ENCODE results near the gene SPECC1.
"Not testable (repeated sequence)": the region's sequence is repeated elsewhere in the genome, so short reads cannot be mapped to it uniquely, and the experiment has no call there.

The SPECC1 gene

DNA sequence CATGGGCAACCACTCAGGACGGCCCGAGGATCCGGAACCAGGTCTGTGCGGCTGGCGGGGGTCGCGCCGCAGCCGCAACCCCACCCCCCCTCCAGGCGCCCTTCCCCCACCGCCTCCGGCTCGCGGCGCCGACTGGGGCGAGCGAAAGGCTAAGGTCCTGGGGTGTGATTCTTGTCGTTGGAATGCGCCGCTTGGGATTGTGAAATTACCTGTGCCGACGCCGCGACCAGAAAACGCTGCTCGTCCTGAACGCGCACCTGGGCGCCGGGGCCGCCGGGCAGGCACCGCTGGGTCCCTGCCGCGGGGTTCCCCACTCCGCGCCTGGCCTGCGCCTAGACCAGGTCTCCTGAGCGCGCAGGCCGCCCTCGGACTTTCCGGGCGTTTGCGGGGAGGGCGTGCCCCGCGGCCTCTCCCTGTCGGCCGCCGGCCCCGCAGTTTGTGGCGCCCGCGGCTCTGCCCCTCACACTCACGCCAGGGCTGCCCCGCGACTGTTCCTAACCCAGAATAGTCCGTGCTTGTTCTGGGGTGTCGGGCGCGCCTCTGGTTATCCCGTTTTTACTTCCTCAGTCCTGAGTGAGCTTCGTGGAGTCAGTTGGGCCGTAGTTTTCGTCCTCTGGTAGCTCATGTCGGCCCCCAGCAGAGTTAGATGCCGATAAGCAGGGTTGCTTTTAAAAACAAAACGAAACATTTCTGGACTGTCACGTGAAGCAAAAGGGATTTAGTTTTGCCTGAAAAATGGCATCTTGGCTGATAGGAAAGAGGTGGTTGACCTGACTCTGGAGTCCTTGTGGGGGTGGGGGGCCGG, 147.2 kb downstream of the SPECC1 start:
- Histone ChIP-seq H3K4me1 (ENCODE audit: control insufficient read depth, insufficient read depth, low read length, unreplicated experiment) (no peaks in the 10 kb centered on the region), H2AFZ (ENCODE audit: low read length, unreplicated experiment) (peak overlapping the region; percentile 47), H3K36me3 (ENCODE audit: insufficient read depth, low read length) (no peaks in the 10 kb centered on the region), H3K27ac (ENCODE audit: low read depth, low read length) (peak overlapping the region; percentile 30; the same call in 1 of the 2 replicates), H3K79me2 (ENCODE audit: control insufficient read depth, insufficient read depth, low read length, unreplicated experiment) (peaks cover 19% of the 10 kb centered on the region), H3K27me3 (ENCODE audit: insufficient read depth, low read length) (no peaks in the 10 kb centered on the region), H3K4me3 (ENCODE audit: low read depth, low read length) (peak overlapping the region; percentile 84)

DNA sequence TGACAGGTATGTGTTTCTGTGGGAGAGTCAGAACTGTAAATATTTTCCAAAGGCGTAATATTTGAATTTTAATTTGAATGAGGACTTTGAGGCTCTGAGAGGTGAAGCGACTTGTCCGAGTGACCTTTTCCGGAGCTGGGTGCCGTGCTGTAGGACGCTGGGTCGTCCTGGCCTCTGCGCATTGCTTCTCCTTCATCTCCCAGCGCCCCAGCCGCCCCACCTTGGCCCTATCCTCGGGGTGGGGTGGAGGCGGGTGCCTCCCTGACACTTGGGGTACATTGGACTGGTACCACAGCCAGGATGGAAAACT, 147.8 kb downstream of the SPECC1 start:
- Histone ChIP-seq H3K79me2 (ENCODE audit: control insufficient read depth, insufficient read depth, low read length, unreplicated experiment) (peaks cover 19% of the 10 kb centered on the region), H3K27ac (ENCODE audit: low read depth, low read length) (no peak overlapping the region), H3K36me3 (ENCODE audit: insufficient read depth, low read length) (no peaks in the 10 kb centered on the region), H2AFZ (ENCODE audit: low read length, unreplicated experiment) (peak overlapping the region; percentile 47), H3K4me3 (ENCODE audit: low read depth, low read length) (peak overlapping the region; percentile 84), H3K4me1 (ENCODE audit: control insufficient read depth, insufficient read depth, low read length, unreplicated experiment) (no peaks in the 10 kb centered on the region), H3K27me3 (ENCODE audit: insufficient read depth, low read length) (no peaks in the 10 kb centered on the region)

DNA sequence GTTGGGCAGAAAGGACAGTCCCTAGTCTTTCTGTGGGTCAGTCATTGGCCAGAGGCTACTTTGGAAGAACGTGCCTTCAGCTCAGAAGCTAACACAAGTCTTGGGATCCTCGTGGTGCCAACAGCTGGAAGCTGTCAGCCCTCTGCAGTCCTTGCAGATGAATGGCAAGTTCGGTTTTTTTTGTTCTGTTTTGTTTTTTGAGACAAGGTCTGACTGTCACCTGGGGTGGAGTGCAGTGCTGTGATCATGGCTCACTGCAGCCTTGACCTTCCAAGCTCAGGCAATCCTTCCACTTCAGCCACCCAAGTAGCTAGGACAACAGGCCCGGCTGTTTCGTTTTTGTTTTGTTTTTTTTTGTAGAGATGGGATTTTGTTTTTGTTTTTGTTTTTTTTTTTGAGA, 149.4 kb downstream of the SPECC1 start:
- no peak overlapping the region for H3K27ac ChIP-seq (ENCODE audit: low read depth, low read length)
- no peaks in the 10 kb centered on the region for H3K4me1 ChIP-seq (ENCODE audit: control insufficient read depth, insufficient read depth, low read length, unreplicated experiment)
- H3K36me3 ChIP-seq (ENCODE audit: insufficient read depth, low read length), result no peaks in the 10 kb centered on the region
- no peaks in the 10 kb centered on the region for H3K27me3 ChIP-seq (ENCODE audit: insufficient read depth, low read length)
- no peak overlapping the region for H2AFZ ChIP-seq (ENCODE audit: low read length, unreplicated experiment)
- H3K79me2 ChIP-seq (ENCODE audit: control insufficient read depth, insufficient read depth, low read length, unreplicated experiment), result peaks cover 19% of the 10 kb centered on the region
- no peak overlapping the region for H3K4me3 ChIP-seq (ENCODE audit: low read depth, low read length)

DNA sequence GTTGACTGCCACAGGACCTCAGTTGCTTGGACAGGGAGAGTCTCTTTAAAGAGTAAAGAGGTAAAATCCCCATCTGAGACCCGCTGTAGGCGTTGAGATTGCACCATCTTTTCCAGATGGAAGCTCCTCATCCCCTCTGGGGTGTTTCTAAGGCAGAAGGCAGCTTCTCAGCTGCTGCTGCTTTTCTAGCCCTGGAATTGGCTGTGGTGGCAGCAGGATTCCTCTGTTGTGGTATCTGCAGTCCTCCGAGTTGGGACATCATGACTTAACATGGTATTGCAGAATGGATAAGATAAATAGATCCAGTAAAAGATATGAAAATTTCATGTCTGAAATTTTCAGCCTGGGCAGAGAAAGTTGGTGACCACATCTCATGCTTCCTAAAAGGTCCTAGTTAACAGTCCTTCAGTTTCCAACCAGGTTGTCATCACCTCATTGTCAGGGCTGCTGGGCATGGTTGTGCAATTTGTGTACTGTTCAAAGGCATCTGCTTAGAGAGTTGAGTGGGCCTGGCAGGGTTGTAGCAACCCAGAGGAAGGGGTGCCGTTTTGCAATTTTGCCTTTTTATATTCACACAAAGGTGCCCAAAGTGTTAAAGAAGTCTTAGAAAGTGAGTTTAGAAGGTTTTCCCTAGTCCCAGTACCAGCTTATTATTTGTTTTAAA, 150.4 kb downstream of the SPECC1 start:
- Histone ChIP-seq H3K4me1 (ENCODE audit: control insufficient read depth, insufficient read depth, low read length, unreplicated experiment) (no peaks in the 10 kb centered on the region), H3K4me3 (ENCODE audit: low read depth, low read length) (no peak overlapping the region), H3K27ac (ENCODE audit: low read depth, low read length) (no peak overlapping the region), H3K36me3 (ENCODE audit: insufficient read depth, low read length) (no peaks in the 10 kb centered on the region), H2AFZ (ENCODE audit: low read length, unreplicated experiment) (no peak overlapping the region), H3K27me3 (ENCODE audit: insufficient read depth, low read length) (no peaks in the 10 kb centered on the region), H3K79me2 (ENCODE audit: control insufficient read depth, insufficient read depth, low read length, unreplicated experiment) (peaks cover 19% of the 10 kb centered on the region)

DNA sequence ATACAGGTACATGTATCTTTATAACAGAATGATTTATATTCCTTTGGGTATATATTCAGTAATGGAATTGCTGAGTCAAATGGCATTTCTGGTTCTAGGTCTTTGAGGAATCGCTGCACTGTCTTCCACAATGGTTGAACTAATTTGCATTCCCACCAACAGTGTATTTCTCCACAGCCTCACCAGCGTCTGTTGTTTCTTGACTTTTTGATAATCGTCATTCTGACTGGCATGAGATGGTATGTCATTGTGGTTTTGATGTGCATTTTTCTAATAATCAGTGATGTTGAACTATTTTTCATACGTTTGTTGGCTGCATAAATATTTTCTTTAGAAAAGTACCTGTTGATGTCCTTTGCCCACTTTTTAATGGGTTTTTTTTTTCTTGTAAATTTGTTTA, 156.4 kb downstream of the SPECC1 start:
- not testable (repeated sequence) for H3K36me3 ChIP-seq (ENCODE audit: insufficient read depth, low read length); H2AFZ ChIP-seq (ENCODE audit: low read length, unreplicated experiment); H3K27ac ChIP-seq (ENCODE audit: low read depth, low read length); H3K4me1 ChIP-seq (ENCODE audit: control insufficient read depth, insufficient read depth, low read length, unreplicated experiment); H3K27me3 ChIP-seq (ENCODE audit: insufficient read depth, low read length); H3K79me2 ChIP-seq (ENCODE audit: control insufficient read depth, insufficient read depth, low read length, unreplicated experiment); H3K4me3 ChIP-seq (ENCODE audit: low read depth, low read length)

DNA sequence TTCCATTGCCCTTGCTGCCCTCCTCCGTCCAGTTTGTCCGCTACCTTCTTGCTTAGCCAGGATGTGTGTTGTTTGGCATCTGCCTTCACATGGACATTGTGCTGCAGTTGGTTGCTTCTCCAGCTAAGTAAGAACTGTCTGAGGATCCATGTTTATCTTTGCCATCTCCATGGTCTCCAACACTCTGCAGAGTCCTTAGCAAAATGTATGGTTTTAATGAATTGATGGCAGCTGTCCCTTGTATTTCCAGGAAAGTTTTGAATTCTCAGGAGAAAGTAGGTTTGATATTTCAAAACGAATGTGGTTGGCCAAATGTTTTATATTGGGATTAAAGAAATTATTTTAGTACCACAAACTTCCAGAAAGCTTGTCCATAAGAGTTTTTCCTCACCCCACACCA, 160.9 kb downstream of the SPECC1 start:
- Histone ChIP-seq H2AFZ (ENCODE audit: low read length, unreplicated experiment) (no peak overlapping the region), H3K4me3 (ENCODE audit: low read depth, low read length) (no peak overlapping the region), H3K27me3 (ENCODE audit: insufficient read depth, low read length) (no peaks in the 10 kb centered on the region), H3K79me2 (ENCODE audit: control insufficient read depth, insufficient read depth, low read length, unreplicated experiment) (peaks cover 14% of the 10 kb centered on the region), H3K4me1 (ENCODE audit: control insufficient read depth, insufficient read depth, low read length, unreplicated experiment) (peaks cover 24% of the 10 kb centered on the region), H3K36me3 (ENCODE audit: insufficient read depth, low read length) (no peaks in the 10 kb centered on the region), H3K27ac (ENCODE audit: low read depth, low read length) (no peak overlapping the region)

DNA sequence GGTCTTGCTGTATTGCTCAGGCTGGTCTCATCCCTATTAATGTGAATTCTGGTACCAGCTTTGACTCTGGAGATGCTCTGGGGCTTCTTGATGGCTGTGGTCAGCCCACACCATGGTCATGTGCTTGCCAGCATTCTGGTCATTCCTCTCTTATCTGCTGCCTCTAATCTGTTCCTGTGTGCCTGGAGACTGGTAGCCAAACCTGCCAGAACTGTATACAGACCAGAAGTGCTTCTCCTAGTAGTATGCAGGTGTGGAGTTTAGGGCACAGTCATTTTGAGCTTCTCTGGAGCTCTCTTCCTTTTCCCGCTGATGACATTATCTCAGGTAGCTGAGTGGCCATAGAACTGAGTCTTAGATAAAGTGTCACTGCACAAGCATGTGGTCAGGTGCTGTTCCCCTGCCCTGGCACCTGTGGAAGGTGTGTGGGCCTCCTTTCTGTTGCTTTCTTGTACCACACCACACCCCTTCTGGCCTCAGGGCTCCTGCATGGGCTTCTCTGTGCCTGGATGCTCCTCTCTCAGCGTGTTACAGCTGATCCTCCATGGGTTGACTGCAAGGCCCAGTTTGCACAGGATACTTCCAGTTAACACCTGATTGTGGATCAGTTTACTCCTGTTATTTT, 162.7 kb downstream of the SPECC1 start:
- H3K4me3 ChIP-seq (ENCODE audit: low read depth, low read length), result no peak overlapping the region
- H3K27me3 ChIP-seq (ENCODE audit: insufficient read depth, low read length), result no peaks in the 10 kb centered on the region
- H3K27ac ChIP-seq (ENCODE audit: low read depth, low read length), result no peak overlapping the region
- H2AFZ ChIP-seq (ENCODE audit: low read length, unreplicated experiment), result no peak overlapping the region
- H3K4me1 ChIP-seq (ENCODE audit: control insufficient read depth, insufficient read depth, low read length, unreplicated experiment), result peaks cover 26% of the 10 kb centered on the region
- H3K36me3 ChIP-seq (ENCODE audit: insufficient read depth, low read length), result no peaks in the 10 kb centered on the region
- peaks cover 22% of the 10 kb centered on the region for H3K79me2 ChIP-seq (ENCODE audit: control insufficient read depth, insufficient read depth, low read length, unreplicated experiment)

DNA sequence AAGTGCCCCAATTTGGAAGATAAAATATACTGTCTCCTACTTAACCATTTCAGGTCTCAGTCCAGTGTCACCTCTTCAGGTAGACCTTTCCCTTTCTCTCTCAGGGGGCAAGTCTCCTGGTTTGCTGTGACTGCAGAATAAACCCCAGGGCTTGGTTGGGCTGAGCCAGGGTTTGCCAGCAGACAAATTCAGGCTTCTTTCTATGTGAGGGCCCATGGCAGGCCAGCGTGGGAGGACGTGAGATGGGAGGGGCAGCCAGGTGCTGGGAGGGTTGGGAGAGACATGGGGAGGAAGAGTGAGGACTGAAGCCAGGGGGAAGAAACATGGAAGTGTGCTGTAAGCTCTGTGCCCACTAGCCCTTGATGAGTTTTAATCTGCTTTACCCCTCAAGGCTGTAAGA, 163.2 kb downstream of the SPECC1 start:
- Histone ChIP-seq H3K4me3 (ENCODE audit: low read depth, low read length) (no peak overlapping the region), H3K4me1 (ENCODE audit: control insufficient read depth, insufficient read depth, low read length, unreplicated experiment) (peaks cover 26% of the 10 kb centered on the region), H2AFZ (ENCODE audit: low read length, unreplicated experiment) (no peak overlapping the region), H3K79me2 (ENCODE audit: control insufficient read depth, insufficient read depth, low read length, unreplicated experiment) (peaks cover 22% of the 10 kb centered on the region), H3K27me3 (ENCODE audit: insufficient read depth, low read length) (no peaks in the 10 kb centered on the region), H3K36me3 (ENCODE audit: insufficient read depth, low read length) (no peaks in the 10 kb centered on the region), H3K27ac (ENCODE audit: low read depth, low read length) (no peak overlapping the region)

DNA sequence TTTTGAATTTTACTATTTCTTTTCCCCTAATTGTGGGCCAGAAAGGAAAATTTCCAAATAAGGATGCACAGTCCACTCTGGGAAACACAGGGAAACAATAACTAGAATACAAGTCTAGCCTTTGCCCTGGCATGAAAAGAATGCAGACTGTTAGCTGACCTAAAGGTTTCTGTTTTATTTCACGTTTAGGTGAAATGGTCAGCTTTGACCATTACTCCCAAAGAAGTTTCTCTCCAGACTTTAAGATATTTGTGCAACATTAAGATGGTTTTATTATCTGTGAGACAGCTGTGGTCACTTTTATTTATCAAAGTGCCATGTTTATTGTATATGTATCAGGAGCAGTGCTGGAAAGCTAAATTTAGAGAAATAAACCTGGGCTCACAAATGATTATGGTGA, 163.9 kb downstream of the SPECC1 start:
- no peak overlapping the region for H3K27ac ChIP-seq (ENCODE audit: low read depth, low read length)
- peaks cover 22% of the 10 kb centered on the region for H3K79me2 ChIP-seq (ENCODE audit: control insufficient read depth, insufficient read depth, low read length, unreplicated experiment)
- no peaks in the 10 kb centered on the region for H3K36me3 ChIP-seq (ENCODE audit: insufficient read depth, low read length)

DNA sequence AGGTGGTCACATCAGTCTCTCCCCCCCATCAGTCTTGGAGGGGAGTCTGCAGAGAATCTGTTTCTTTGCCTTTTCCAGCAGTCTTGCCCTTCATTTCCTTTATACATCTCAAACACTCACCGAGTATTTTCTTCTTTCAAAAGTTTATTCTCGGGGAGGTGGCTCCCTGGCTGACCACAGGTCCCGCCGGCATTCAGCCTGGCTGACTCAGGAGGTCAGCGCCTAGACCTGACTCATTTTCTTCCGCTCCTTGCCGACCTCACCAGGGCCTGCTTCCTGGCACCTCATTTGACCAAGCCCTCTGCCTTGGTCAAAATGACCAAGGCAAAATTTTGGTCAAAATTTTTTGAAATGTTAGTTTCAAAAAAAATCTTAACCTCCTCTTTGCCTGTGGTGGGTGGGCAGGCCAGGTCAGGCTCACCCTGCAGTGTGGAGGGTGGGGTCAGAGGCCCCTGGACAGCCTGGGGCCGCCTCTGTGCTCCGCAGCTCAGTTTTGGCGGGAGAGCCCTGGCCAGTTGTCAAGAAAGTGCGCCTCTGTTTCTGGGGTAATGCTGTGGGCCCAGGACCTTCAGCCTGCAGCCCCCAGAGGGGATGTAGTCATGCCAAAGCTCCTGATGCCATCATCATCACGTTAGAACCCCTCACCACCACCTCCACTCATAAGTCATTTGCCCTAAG, 165.6 kb downstream of the SPECC1 start:
- Histone ChIP-seq H3K27me3 (ENCODE audit: insufficient read depth, low read length) (no peaks in the 10 kb centered on the region), H3K4me1 (ENCODE audit: control insufficient read depth, insufficient read depth, low read length, unreplicated experiment) (peaks cover 26% of the 10 kb centered on the region), H3K27ac (ENCODE audit: low read depth, low read length) (peak overlapping the region; percentile 61), H3K4me3 (ENCODE audit: low read depth, low read length) (peak overlapping the region; percentile 50), H3K36me3 (ENCODE audit: insufficient read depth, low read length) (no peaks in the 10 kb centered on the region), H3K79me2 (ENCODE audit: control insufficient read depth, insufficient read depth, low read length, unreplicated experiment) (peaks cover 26% of the 10 kb centered on the region), H2AFZ (ENCODE audit: low read length, unreplicated experiment) (peak overlapping the region; percentile 21)

More for the DNA sequence above, 163.9 kb downstream of the SPECC1 start:
- Histone ChIP-seq H3K4me3 (ENCODE audit: low read depth, low read length) (no peak overlapping the region), H3K27me3 (ENCODE audit: insufficient read depth, low read length) (no peaks in the 10 kb centered on the region), H2AFZ (ENCODE audit: low read length, unreplicated experiment) (no peak overlapping the region), H3K4me1 (ENCODE audit: control insufficient read depth, insufficient read depth, low read length, unreplicated experiment) (peaks cover 26% of the 10 kb centered on the region)

All from ACC112 (cell line).